Liver (tissue), 3 donors: Measurements from ENCODE around the gene SLC18A3.

ENCODE experiments used
- CTCF ChIP-seq: fragments of 150-350 bp; IDR thresholded peaks from 2 replicates; pipeline ENCODE4 v1.5.1; 2017; ENCODE audit warnings: improper control_type of control experiment, low read depth, low read length; ENCODE audit not compliant: missing input control
- GABPA ChIP-seq, 2 donors: IDR thresholded peaks in 1 of 2; conservative IDR thresholded peaks in 1 of 2; 2 replicates each; pipeline ENCODE4 v1.6.1; 2016; ENCODE audit warnings: antibody characterized with exemption in 2 of 2, mild to moderate bottlenecking in 1 of 2, moderate library complexity in 1 of 2
- HNF4A ChIP-seq, 2 donors: conservative IDR thresholded peaks; 2 replicates each; pipeline ENCODE4 v1.6.1; 2016; ENCODE audit warnings: antibody characterized with exemption in 2 of 2, mild to moderate bottlenecking in 2 of 2
- RAD21 ChIP-seq, 2 donors: IDR thresholded peaks; 2 replicates each; pipeline ENCODE4 v1.6.1; 2016; ENCODE audit warnings: antibody characterized with exemption in 2 of 2, mild to moderate bottlenecking in 2 of 2
- RXRA ChIP-seq, 2 donors: IDR thresholded peaks; 2 replicates each; pipeline ENCODE4 v1.6.1; 2017 to 2018; ENCODE audit warnings: antibody characterized with exemption in 2 of 2, mild to moderate bottlenecking in 1 of 2
- SP1 ChIP-seq: IDR thresholded peaks from 2 replicates; pipeline ENCODE4 v1.6.1; 2018; ENCODE audit warnings: antibody characterized with exemption, mild to moderate bottlenecking
- TAF1 ChIP-seq: conservative IDR thresholded peaks from 2 replicates; pipeline ENCODE4 v1.6.1; 2016; ENCODE audit warnings: antibody characterized with exemption, mild to moderate bottlenecking
- TF ChIP-seq, protein P1 (sequence below): IDR thresholded peaks from 2 replicates; pipeline ENCODE4 v1.6.1; 2016; ENCODE audit warnings: antibody characterized with exemption
- TF ChIP-seq, protein P2 (sequence below): IDR thresholded peaks from 2 replicates; pipeline ENCODE4 v1.6.1; 2016; ENCODE audit warnings: antibody characterized with exemption
- TF ChIP-seq, protein P3 (sequence below): IDR thresholded peaks from 2 replicates; pipeline ENCODE4 v1.6.1; 2016; ENCODE audit warnings: antibody characterized with exemption
- donor health status: healthy.
- donor health status: healthy.

GRCh38 chr10:49613882-49614241, 3.8 kb downstream of the SLC18A3 start, which contains the start of gene CHAT:
- no peak for TF ChIP-seq CTCF
- TF ChIP-seq GABPA (IDR thresholded peaks at IDR 0.05 in 1 of 2, conservative IDR thresholded peaks at IDR 0.05 in 1 of 2) = no peak
- no peak for TF ChIP-seq RXRA (IDR thresholded peaks at IDR 0.05)
- TF ChIP-seq, protein P1, sequence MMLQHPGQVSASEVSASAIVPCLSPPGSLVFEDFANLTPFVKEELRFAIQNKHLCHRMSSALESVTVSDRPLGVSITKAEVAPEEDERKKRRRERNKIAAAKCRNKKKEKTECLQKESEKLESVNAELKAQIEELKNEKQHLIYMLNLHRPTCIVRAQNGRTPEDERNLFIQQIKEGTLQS = no peak
- TF ChIP-seq, protein P2, sequence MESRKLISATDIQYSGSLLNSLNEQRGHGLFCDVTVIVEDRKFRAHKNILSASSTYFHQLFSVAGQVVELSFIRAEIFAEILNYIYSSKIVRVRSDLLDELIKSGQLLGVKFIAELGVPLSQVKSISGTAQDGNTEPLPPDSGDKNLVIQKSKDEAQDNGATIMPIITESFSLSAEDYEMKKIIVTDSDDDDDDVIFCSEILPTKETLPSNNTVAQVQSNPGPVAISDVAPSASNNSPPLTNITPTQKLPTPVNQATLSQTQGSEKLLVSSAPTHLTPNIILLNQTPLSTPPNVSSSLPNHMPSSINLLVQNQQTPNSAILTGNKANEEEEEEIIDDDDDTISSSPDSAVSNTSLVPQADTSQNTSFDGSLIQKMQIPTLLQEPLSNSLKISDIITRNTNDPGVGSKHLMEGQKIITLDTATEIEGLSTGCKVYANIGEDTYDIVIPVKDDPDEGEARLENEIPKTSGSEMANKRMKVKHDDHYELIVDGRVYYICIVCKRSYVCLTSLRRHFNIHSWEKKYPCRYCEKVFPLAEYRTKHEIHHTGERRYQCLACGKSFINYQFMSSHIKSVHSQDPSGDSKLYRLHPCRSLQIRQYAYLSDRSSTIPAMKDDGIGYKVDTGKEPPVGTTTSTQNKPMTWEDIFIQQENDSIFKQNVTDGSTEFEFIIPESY = no peak
- no peak for TF ChIP-seq SP1
- no peak for TF ChIP-seq TAF1
- TF ChIP-seq HNF4A (conservative IDR thresholded peaks at IDR 0.05) = no peak
- TF ChIP-seq RAD21 (IDR thresholded peaks at IDR 0.05) = no peak
- TF ChIP-seq, protein P3, sequence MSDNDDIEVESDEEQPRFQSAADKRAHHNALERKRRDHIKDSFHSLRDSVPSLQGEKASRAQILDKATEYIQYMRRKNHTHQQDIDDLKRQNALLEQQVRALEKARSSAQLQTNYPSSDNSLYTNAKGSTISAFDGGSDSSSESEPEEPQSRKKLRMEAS = no peak
